ENCODE results near the gene COA6. TPM values are rescaled to one million over a fixed set of nuclear protein-coding genes. Genes with fewer than 3 reads are reported as not detected.
"Not testable (repeated sequence)": the region's sequence is repeated elsewhere in the genome, so short reads cannot be mapped to it uniquely, and the experiment has no call there.

Gene COA6
- polyA plus RNA-seq (ENCODE audit: insufficient read length in 4 of 4), result 10 to 100 TPM; 31.9 to 44.4 (median 34.1) TPM

- DNase-seq (ENCODE audit: low read depth in 4 of 4, low spot score in 2 of 4), result peak; percentile 90 to 98 (median 94)
These were observed at the start of gene COA6 for GRCh38 chr1:234373064-234373958. TSS of gene COA6 (plus strand) at chr1:234373456. CDS start at chr1:234373467, 11 bp downstream.

DNA sequence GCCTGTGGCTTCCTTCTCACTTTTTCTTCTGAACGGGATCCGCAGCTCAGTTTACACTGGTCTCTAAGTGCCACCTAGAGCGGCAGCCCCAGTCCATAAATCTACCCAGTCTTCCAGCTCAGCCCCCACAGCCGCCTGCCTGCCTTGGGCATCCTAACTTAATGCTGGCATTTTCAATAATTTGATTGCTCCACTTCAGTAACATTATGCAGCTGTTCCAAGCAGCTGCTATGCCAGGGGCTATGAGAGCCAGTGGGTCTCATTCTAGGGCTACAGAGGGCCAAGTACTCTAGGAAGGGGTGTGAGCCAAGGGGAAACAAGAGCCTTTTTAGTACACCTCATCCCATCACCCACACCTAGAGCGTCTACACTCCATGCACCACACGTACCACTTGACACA, 48.4 kb upstream of the COA6 start:
- DNase-seq (ENCODE audit: low read depth in 4 of 4, low spot score in 2 of 4), result peak in 1 of 4 donors; percentile 17

DNA sequence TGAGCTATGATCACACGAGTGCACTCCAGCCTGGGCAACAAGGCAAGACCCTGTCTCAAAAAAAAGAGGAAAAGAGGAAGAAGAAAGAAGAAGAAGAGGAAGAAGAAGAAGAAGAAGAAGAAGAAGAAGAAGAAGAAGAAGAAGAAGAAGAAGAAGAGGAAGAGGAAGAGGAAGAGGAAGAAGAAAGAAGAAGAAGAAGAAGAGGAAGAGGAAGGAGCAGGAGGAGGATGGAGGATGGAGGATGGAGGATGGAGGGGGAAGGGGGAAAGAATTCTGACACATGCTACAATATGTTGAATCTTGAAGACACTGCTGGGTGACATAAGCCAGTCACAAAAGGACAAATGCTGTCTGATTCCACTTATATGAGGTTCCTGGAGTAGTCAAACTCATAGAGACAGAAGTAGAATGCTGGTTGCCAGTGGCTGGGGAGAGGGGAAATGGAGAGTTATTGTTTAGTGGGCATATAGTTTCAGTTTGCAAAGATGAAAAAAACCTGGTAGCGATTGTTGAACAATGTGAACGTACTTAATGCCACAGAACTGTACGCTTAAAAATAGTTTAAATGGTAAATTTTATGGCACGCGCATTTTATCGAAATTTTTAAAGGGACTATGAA, 47.3 kb upstream of the COA6 start:
- DNase-seq (ENCODE audit: low read depth in 4 of 4, low spot score in 2 of 4), result no peak

GRCh38 chr1:234326497-234327366, 46.5 kb upstream of the COA6 start:
- peak in 1 of 4 donors; percentile 45 for DNase-seq (ENCODE audit: low read depth in 4 of 4, low spot score in 2 of 4)

- DNase-seq (ENCODE audit: low read depth in 4 of 4, low spot score in 2 of 4), result no peak
These were observed 45.6 kb upstream of the COA6 start for GRCh38 chr1:234327577-234328164.

DNA sequence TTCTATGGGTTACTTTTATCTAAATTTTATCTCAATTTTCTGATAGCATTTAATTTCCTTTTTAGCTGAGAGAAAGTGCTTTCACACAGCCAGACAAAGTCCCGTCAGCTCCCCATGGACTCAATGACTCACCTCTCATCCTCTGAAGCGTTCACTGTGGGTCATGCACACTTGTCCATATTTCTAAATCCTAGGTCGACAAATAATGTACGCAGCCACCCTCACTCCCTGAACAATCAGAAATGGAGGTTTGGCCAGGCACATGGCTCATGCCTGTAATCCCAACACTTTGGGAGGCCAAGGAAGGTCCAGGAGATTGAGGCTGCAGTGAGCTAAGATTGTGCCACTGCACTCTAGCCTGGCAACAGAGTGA, 42.4 kb upstream of the COA6 start:
- no peak for DNase-seq (ENCODE audit: low read depth in 4 of 4, low spot score in 2 of 4)

- no peak for DNase-seq (ENCODE audit: low read depth in 4 of 4, low spot score in 2 of 4)
These were observed 41.7 kb upstream of the COA6 start for GRCh38 chr1:234331507-234331906.

GRCh38 chr1:234336359-234336758, 36.9 kb upstream of the COA6 start:
- DNase-seq (ENCODE audit: low read depth in 4 of 4, low spot score in 2 of 4), result no peak

- no peak for DNase-seq (ENCODE audit: low read depth in 4 of 4, low spot score in 2 of 4)
These were observed 36.0 kb upstream of the COA6 start for GRCh38 chr1:234337233-234337632.

GRCh38 chr1:234340528-234340927, 32.7 kb upstream of the COA6 start:
- no peak for DNase-seq (ENCODE audit: low read depth in 4 of 4, low spot score in 2 of 4)

GRCh38 chr1:234342774-234343173, 30.5 kb upstream of the COA6 start:
- no peak for DNase-seq (ENCODE audit: low read depth in 4 of 4, low spot score in 2 of 4)

DNA sequence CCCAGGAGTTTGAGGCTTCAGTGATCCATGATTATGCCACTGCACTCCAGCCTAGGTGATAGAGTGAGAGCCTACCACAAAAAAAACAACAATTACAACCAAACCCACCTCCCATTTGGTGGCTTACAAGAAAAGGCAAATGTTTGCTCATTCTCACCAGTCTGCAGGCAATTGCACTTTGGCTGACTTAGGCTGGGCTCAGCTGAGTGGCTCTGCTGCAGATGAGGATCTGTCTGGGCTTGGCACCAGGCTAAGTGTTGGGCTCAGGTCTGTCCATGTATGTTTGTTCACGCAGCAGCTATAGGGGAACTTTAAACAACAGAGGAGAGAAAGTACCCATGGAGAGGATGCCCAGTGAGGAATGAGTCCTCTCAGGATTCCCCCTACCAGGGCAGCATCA, 28.0 kb upstream of the COA6 start:
- no peak for DNase-seq (ENCODE audit: low read depth in 4 of 4, low spot score in 2 of 4)

DNA sequence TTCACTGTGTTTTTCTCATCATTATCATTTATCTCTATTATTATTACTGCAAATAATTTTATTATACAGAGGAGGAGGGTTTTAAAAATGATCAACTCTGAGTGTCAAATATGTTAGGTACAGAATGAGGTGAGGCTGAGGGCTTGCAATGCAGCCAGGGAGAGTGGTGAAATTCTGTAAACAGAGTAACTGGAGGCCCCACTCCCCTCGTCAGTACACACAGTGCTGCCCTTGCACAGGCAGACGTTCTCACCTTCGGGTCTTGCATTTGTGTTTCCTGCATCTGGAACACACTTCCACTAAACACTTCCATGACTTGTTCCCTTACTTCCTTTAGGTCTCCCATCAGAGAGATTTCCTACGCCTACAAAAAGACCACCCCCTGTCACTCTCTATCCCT, 24.3 kb upstream of the COA6 start:
- no peak for DNase-seq (ENCODE audit: low read depth in 4 of 4, low spot score in 2 of 4)

- no peak for DNase-seq (ENCODE audit: low read depth in 4 of 4, low spot score in 2 of 4)
These were observed 17.3 kb upstream of the COA6 start for GRCh38 chr1:234355782-234356510.

DNA sequence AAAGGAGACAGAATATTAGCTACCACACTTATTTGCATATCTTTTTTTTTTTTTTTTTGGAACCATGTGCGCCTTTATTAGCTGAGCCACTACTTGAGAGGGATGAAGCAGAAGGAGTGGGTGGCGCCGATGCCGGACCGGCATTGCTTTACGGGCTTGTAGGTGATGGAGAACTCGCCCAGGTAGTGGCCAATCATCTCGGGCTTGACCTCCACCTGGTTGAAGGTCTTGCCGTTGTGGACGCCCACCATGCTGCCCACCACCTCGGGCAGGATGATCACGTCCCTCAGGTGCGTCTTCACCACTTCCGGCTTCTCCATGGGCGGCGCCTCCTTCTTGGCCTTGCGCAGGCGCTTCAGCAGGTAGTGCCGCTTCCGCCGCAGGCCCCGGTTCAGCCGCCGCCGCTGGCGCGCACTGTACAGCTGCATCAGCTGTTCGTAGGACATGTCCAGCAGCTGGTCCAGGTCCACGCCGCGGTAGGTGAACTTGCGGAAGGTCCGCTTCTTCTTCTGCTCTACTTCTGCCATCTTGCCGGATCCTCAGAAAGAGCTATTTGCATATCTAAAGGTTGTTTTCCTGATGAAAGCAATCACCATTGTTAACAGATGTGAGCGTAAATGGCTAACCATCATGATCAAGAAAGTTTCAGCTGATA, 16.5 kb upstream of the COA6 start:
- DNase-seq (ENCODE audit: low read depth in 4 of 4, low spot score in 2 of 4), result not testable (repeated sequence)

DNA sequence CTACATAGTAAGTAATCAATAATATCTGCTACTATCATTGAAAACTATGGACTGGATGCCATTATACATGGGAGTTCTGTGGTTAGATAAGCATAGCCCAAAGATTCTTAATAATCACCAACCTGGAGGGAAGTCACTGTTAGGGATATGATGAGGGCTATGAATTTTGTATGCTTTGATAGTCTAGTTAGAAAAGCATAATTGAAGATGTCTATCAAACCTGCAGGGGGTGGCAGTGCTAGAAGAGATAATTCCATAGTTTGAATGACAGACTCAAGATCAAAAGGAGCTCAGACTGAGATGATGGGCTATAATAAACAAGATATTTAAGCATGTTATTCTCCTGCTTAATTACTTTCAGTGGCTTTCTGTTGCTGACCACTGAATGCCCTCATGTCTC, 15.4 kb upstream of the COA6 start:
- DNase-seq (ENCODE audit: low read depth in 4 of 4, low spot score in 2 of 4), result no peak

DNA sequence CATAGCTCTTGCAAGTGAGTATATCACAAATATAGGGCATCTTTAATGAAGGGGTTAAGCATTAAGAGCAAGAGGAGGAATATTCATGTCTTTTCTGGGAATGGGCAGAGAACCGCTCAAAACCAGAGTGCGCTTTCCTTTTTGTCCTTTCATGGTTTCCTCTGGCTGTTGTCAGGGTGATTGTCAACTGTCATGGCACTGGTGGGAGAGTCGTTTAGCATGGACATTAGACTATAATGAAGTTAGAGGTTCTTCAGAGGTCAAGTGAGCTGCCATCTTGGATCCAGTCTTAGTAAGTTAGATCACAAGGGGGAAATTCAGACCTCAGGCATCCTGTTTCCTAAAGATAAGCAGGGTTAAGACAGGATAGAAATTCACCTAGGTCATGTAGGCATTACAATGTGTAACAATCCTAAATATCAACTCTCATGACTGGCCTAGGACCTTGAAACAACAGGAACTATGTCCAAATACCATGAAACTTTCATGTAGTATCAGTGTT, 12.1 kb upstream of the COA6 start:
- no peak for DNase-seq (ENCODE audit: low read depth in 4 of 4, low spot score in 2 of 4)

DNA sequence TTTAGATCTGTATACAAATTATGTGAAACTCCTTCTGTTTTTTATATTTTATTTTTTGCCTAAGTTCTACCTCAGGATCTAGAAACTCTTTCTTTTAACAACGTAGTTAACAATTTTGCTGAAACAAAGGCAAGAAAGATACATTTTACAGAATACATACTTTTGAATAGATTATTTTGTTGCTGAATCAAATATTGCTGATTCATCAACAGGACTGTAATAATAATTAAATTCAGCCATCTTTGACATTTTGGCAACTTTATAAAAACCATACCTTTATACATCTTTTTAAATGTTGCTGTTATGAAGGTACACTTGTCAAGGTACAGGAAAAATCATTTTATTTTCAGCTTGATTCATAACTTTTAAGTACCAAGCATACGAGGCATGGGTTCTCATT, 10.7 kb upstream of the COA6 start:
- DNase-seq (ENCODE audit: low read depth in 4 of 4, low spot score in 2 of 4), result no peak

- DNase-seq (ENCODE audit: low read depth in 4 of 4, low spot score in 2 of 4), result no peak
These were observed 4.8 kb upstream of the COA6 start for GRCh38 chr1:234368320-234369032.

All from left renal cortex interstitium (tissue), 4 donors.